Measurements from ENCODE around the gene ABCG1.

Gene ABCG1

GRCh38 chr21:42216726-42217572 is 2.0 kb upstream of the ABCG1 start:
- no peak for DNase-seq

DNA sequence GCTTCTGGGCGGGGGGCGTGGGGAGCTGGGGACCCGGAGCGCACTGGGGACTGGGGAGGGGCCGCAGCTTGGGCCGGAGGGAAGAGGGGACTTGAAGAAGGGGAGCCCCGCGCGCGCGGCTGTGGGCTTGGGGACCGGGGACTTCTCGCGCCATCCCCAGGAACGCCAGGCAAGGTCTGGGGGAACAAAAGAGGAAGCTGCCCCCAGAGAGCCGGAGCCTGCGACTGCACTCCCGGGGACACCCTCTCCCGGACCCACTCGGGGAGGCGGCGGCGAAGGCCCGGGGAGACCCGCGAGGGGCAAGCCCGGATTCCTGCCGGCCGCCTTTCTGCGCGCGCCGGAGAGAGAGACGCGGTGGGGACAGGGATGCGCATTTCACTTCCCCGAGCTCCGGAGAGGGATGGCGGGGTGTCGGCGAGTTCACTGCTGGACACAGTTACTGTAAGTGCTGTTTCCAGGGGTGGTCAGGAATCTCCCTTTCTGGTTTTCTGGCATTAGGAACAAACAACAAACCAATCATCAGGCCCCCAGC is 732 bp downstream of the ABCG1 start:
- DNase-seq, result no peak

DNA sequence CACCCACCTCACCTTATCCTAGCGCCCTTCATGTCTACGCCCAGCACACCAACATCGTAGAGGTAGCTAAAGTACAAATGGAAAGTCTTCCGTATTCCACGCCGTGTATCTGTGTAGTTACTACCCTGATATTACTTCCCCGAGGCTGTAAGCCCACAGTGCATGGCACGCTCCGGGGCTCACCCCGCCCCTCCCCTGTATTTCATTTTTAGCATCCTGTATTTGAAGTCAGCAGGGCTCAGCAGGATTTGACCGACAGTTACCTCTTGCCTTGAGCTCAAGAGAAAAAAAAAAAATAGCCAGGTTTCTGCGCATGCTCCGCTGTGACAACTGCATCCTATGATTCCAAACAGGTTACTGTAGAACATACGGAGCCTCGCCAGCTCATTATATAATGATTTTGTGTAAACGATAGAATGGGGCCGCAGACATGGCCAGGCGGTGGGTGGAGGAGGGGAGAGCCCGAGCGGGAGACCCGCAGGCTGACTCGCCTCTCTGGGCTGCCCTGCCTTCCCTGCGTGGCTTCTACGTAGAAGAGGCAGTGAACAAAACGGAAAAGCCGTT is 1.3 kb downstream of the ABCG1 start:
- peak; percentile 92 for DNase-seq

DNA sequence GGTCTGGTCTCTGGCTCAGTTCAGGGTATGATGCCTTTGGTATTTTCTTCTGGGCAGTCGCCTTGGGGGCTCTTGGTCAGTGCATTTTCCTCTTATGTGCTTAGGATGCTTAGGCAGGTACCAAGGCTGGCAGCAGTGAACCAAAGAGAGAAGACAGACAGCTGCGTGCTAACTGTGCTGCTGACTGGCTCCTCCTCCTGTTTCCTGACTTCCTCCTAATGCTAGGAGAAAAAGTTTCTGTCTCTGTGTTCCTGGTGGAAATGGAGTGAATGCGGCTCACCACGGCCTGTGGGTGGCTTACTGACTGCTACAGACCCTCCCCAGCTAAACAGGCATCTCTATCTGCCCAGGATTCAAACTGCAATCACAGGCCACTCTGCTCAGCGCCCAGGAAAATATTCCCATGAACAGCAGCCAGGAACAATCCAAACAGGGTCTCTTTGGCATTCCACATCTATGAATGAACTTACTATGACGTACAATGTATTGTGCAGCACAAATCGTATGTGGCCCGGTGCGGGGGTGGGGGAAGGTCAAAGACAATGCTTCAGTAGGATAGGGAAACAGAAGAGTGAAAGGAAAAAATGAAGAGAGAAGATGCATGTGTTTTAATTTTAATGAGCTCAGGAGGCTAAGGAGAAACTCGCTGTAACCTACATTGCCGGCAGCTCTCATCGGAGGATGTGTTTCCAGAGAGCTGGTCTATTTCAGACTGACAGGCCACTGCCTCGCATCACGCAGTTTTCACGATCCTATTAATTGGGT is 2.8 kb downstream of the ABCG1 start:
- no peak for DNase-seq

DNA sequence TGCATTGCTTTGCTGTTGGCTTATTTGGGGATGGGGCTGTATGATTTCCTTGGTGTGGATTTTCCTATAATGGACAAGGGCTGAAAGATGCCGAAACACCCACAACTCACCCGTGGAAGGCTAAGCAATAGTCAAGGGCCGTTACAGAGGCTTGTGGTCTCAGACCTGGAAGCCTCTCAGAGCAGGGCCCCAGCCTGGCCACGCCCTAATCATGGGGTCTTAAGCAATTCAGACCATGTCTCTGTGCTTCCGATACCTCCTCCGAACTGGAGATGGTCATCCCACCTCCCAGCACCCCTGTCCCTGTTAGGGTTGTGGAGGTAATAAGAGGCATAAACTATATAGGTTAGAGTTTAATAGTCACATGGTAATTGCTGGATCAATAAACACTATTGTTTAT is 3.4 kb downstream of the ABCG1 start:
- no peak for DNase-seq

DNA sequence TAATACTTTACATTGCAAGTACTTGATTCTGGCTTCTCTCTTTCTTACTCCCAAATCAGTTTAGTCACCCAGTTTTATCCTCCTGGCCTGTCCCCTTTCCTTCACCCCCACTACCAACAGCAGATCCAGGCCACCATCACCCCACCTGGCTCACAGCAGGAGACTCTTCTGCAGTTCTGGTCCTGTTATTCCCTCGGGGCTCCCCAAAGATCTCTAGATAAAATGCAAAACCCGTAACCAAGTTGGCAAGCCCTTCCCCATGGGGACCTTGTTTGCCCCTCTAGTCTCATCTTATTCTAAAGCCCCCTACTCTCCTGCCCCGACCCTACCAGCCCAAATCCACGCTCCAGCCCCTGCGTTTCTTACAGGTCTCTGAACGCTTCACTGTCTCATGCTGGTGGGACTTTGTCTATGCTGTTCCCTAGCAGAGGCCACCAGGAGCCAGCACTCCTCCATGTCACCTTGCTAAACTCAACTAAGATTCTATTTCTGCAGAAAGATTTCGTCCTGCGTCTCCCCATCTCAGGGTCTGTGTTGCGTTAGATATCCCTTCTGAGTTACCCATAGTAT is 4.0 kb downstream of the ABCG1 start:
- DNase-seq, result no peak

DNA sequence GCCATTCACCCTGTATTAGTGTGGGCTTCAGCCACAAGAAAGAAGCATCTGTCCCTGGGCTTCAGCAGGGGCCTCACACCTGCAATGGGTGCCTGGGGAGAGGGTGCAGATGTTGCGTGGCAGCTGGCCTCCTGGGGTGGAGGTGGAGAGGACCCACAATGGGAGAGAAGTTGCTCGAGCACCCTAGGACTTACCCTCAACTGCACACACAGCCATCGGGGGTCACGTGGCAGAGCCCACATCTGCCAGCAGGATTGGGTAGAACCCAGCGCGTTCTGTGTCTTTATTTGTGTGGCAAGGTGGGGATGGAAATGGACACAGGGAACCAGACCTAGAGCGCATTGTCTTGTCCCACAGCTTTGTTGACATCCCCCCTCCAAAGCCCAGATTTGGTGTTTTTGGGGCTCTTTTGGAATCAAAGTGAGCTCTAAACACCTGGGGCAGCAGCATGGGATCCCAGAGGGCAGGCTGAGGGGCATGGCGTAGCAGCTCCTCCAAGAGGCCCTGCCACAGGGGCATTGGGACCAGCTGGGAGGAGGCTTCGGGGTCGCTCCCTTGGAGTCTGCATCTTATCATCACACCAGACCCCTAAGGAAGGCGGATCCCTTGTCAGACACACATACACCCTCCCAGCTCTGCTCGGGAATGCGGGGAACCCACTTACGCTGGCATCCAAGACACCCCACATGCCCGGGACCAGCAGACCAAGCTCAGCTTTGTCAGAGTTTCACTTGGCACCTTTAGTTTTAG is 5.1 kb downstream of the ABCG1 start:
- DNase-seq, result no peak

DNA sequence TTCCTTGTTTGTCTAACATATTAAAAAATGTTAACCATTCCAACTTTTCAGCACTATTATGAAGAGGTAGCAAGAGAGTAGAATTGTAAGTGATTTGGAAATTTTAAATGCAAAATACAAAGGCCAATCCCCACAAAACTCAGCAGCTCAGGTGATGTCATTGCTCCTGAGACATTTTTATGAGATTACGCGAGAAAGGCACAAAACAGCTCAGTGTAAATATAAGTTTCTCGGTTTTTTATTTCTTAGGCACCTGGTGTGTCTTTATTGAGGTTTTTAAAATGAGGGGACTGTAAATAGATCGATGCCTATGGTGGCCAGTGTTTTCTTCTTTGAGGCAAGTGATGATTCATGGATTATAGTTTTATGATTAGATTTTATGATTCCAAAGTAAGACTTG is 6.1 kb downstream of the ABCG1 start:
- DNase-seq, result no peak

DNA sequence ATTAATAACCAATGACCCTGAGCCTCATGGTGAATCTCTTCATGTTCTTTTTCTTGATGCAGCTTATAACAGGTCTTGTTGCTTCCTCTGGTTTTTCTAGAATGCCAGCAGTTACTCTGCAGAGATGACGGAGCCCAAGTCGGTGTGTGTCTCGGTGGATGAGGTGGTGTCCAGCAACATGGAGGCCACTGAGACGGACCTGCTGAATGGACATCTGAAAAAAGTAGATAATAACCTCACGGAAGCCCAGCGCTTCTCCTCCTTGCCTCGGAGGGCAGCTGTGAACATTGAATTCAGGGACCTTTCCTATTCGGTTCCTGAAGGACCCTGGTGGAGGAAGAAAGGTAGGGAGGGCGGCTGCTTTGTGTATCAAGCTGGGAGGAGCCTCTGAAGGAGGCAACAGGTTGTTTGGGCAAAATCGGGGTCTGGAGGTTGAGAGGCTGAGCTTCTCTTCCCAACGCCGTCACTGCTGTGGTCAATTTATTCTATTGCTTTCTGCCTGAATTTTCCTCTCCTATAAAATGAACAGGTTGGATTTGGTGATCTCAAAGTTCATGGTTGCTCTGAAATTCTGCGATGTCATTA is 6.7 kb downstream of the ABCG1 start:
- no peak for DNase-seq

- DNase-seq, result no peak
Measured at GRCh38 chr21:42226626-42227025, 7.7 kb downstream of the ABCG1 start.

- no peak for DNase-seq
Measured at GRCh38 chr21:42227909-42228708, 9.2 kb downstream of the ABCG1 start.

DNA sequence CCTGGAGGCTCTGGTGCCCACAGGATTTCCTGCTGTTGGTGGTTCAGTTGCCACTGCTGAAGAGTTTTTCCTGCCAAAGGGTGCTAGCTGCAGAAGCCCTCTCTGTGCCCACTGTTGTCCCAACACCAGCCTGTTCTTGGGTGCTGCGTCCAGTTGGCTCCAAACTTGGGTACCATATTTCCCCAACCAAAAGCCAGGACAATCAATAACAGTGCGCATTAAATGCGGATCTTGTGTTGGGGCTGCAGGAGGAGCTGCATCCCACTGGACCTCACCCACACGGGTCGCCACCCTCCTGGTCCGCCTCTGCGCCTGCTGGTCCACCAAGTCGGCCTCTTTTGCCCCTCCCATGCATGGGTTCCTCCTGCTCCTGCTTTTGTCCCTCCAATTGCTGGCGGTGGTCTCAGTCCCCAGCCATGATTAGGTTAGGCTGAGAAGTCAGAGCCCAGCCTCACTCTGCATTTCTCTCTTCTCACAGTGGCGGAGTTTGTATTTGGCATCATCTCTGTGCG is 9.8 kb downstream of the ABCG1 start:
- no peak for DNase-seq

- no peak for DNase-seq
Measured at GRCh38 chr21:42229676-42230075, 10.7 kb downstream of the ABCG1 start.

- DNase-seq, result no peak
Measured at GRCh38 chr21:42230178-42230577, 11.2 kb downstream of the ABCG1 start.

GRCh38 chr21:42230636-42231035 is 11.7 kb downstream of the ABCG1 start:
- no peak for DNase-seq

DNA sequence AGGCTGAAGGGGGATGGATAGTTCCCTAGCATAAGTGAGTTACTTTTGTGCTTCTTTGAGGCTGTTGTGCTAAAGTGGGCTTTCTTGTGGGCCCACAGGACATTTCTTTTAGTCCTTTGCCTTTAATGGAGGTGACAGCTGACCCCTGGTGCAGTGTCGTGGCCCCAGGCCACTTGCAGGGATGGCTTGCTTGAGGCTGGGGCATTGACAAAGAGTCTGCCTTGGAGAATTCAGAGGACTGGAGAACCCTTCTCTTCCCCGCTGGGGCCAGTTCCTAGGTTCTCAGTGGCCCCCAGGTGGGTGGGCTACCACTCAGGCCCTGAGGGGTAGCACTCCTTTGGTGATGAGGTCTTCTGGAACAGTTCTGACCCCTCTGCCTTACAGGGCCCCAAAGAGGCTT is 12.8 kb downstream of the ABCG1 start:
- no peak for DNase-seq

DNA sequence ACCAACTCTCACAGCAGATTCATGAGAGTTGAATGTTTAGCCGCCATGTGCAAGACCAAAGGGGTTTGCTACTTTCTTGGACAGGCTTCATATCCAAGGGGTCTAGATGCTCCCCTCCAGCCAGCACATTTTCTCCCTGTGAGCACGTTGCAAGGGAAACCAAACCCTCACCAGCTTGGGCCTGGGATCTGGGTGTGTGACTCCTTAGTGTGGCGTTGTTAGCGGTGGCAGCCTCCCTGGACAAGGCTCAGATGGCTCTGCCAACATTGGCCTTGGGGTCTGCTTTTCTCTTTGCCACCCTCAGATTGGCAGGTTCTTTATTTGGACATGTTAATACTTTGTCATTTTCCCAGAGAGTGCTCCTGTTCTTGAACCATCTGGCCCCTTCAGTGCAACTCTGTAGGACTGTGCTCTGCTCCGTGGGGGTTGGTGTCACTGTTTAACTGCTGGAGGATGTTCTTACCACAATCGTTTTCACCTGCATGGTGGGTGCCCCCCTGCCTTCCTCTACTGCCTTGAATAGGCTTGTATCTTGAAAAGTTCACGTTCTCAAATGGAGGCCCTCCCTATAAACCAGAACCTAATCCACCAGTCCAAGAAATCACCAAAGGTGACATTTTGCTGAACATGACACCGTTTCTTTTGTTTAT is 13.4 kb downstream of the ABCG1 start:
- no peak for DNase-seq

GRCh38 chr21:42233067-42233961 is 14.4 kb downstream of the ABCG1 start:
- DNase-seq, result no peak

DNA sequence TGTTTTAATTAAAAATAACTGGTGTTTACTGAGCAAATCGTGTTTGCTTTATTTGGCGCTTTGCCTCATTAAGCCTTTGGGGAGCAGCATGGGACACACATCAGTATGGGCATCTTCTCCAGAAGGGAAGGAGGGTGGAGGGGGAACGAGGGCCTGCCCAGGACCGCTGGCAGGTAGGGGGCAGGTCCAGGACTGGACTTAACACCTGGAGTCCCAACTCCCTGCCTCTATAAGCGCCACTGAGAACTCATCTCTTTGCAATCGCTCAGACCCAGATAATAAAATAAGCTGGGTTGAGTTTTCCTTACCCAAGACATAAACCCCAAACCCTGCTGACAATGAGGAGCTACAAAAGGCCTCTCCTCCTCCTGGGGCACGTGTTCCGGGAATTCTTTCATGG is 15.1 kb downstream of the ABCG1 start:
- DNase-seq, result no peak
